ENCODE results near the gene RPL12.

RPL12 gene

GRCh38 chr9:127402401-127403090 is 48.7 kb downstream of the RPL12 start:
- DNase-seq: no peak

GRCh38 chr9:127399736-127400269 is 51.4 kb downstream of the RPL12 start:
- no peak for DNase-seq

GRCh38 chr9:127398715-127399400 is 52.3 kb downstream of the RPL12 start:
- DNase-seq: no peak

GRCh38 chr9:127398275-127398647 is 52.9 kb downstream of the RPL12 start:
- DNase-seq: no peak

All from NCI-H2081 (cell line).